ENCODE results near the gene ANKRD12.

GRCh38 chr18:9139400-9140039 lies 2.9 kb downstream of the ANKRD12 start:
- TF ChIP-seq TAF1 (IDR thresholded peaks at IDR 0.05; ENCODE audit: low read depth): no peak
- TF ChIP-seq, protein P1, sequence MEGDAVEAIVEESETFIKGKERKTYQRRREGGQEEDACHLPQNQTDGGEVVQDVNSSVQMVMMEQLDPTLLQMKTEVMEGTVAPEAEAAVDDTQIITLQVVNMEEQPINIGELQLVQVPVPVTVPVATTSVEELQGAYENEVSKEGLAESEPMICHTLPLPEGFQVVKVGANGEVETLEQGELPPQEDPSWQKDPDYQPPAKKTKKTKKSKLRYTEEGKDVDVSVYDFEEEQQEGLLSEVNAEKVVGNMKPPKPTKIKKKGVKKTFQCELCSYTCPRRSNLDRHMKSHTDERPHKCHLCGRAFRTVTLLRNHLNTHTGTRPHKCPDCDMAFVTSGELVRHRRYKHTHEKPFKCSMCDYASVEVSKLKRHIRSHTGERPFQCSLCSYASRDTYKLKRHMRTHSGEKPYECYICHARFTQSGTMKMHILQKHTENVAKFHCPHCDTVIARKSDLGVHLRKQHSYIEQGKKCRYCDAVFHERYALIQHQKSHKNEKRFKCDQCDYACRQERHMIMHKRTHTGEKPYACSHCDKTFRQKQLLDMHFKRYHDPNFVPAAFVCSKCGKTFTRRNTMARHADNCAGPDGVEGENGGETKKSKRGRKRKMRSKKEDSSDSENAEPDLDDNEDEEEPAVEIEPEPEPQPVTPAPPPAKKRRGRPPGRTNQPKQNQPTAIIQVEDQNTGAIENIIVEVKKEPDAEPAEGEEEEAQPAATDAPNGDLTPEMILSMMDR (IDR thresholded peaks at IDR 0.05; ENCODE audit: poor library complexity, severe bottlenecking): no peak
- TF ChIP-seq EZH2 (IDR thresholded peaks at IDR 0.05; ENCODE audit: borderline replicate concordance, insufficient read depth, low read length, poor library complexity, severe bottlenecking): no peak
- TF ChIP-seq, protein P2, sequence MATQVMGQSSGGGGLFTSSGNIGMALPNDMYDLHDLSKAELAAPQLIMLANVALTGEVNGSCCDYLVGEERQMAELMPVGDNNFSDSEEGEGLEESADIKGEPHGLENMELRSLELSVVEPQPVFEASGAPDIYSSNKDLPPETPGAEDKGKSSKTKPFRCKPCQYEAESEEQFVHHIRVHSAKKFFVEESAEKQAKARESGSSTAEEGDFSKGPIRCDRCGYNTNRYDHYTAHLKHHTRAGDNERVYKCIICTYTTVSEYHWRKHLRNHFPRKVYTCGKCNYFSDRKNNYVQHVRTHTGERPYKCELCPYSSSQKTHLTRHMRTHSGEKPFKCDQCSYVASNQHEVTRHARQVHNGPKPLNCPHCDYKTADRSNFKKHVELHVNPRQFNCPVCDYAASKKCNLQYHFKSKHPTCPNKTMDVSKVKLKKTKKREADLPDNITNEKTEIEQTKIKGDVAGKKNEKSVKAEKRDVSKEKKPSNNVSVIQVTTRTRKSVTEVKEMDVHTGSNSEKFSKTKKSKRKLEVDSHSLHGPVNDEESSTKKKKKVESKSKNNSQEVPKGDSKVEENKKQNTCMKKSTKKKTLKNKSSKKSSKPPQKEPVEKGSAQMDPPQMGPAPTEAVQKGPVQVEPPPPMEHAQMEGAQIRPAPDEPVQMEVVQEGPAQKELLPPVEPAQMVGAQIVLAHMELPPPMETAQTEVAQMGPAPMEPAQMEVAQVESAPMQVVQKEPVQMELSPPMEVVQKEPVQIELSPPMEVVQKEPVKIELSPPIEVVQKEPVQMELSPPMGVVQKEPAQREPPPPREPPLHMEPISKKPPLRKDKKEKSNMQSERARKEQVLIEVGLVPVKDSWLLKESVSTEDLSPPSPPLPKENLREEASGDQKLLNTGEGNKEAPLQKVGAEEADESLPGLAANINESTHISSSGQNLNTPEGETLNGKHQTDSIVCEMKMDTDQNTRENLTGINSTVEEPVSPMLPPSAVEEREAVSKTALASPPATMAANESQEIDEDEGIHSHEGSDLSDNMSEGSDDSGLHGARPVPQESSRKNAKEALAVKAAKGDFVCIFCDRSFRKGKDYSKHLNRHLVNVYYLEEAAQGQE (IDR thresholded peaks at IDR 0.05; ENCODE audit: borderline replicate concordance): no peak
- no peak for TF ChIP-seq POLR2AphosphoS5 (IDR thresholded peaks at IDR 0.05)

All from neural cell (in vitro differentiated cells).